PC-9 (cell line): ENCODE data around the gene ABCD2. TPM values are rescaled to one million over a fixed set of nuclear protein-coding genes. Genes with fewer than 3 reads are reported as not detected.

Experiments used
- BruUV-seq: library from RNA; stranded (reverse); fragments of 400-500 nt; replicated peaks from 2 replicates; lab custom pipeline; 2021; lab: Mats Ljungman, UMichigan
- CTCF ChIA-PET: fragments of 300-600 bp; sonication (Branson Sonifier 250); formaldehyde crosslinking; loops from one replicate; lab custom pipeline; 2022; ENCODE audit warnings: antibody characterized with exemption; lab: Charles Lee
- POLR2A ChIA-PET: fragments of 300-600 bp; sonication (Branson Sonifier 250); formaldehyde crosslinking; loops from one replicate; lab custom pipeline; 2022; ENCODE audit warnings: antibody characterized with exemption; ENCODE audit not compliant: unreplicated experiment; lab: Charles Lee
- DNase-seq, 2 experiments: peaks; one replicate each; pipeline versions ENCODE4 v3.0.0 to v3.0.0-alpha.2; 2015 to 2022; ENCODE audit warnings: mixed read lengths in 1 of 2
- H2AFZ ChIP-seq: fragments of 200-600 bp; sonication (generic); 2 replicates; pipeline ENCODE4 v1.8.1; 2017; ENCODE audit warnings: antibody characterized with exemption
- H3F3A ChIP-seq: fragments of 200-600 bp; sonication (generic); 2 replicates; pipeline ENCODE4 v1.8.1; 2017; ENCODE audit warnings: antibody characterized with exemption, mild to moderate bottlenecking, low read depth; ENCODE audit not compliant: insufficient read depth
- H3K27ac ChIP-seq: fragments of 200-600 bp; sonication (generic); 2 replicates; pipeline ENCODE4 v1.6.1; 2016; ENCODE audit warnings: mixed run types
- H3K27me3 ChIP-seq: fragments of 200-600 bp; sonication (generic); 2 replicates; pipeline ENCODE4 v1.6.1; 2016; ENCODE audit warnings: low read depth, mixed run types; ENCODE audit not compliant: insufficient read depth
- H3K36me3 ChIP-seq: fragments of 200-600 bp; sonication (generic); 2 replicates; pipeline ENCODE4 v1.6.1; 2016; ENCODE audit warnings: low read depth, mixed run types
- H3K4me1 ChIP-seq: fragments of 200-600 bp; sonication (generic); replicated peaks from 2 replicates; pipeline ENCODE4 v1.6.1; 2016; ENCODE audit warnings: mixed run types; ENCODE audit not compliant: insufficient read depth
- H3K4me2 ChIP-seq: fragments of 200-600 bp; sonication (generic); 2 replicates; pipeline ENCODE4 v1.6.1; 2017; ENCODE audit warnings: mixed run types
- H3K4me3 ChIP-seq: fragments of 200-600 bp; sonication (generic); 2 replicates; pipeline ENCODE4 v1.6.1; 2016; ENCODE audit warnings: mixed run types
- H3K79me2 ChIP-seq: fragments of 200-600 bp; sonication (generic); 2 replicates; pipeline ENCODE4 v1.6.1; 2017; ENCODE audit warnings: low read depth, mixed run types
- H3K9me2 ChIP-seq: fragments of 200-600 bp; sonication (generic); 2 replicates; pipeline ENCODE4 v1.8.1; 2017; ENCODE audit warnings: mild to moderate bottlenecking; ENCODE audit not compliant: insufficient read depth
- H3K9me3 ChIP-seq: fragments of 200-600 bp; sonication (generic); 2 replicates; pipeline ENCODE4 v1.8.1; 2016; ENCODE audit warnings: low read depth; ENCODE audit not compliant: insufficient read depth
- H4K20me1 ChIP-seq: fragments of 200-600 bp; sonication (generic); 2 replicates; pipeline ENCODE4 v1.8.1; 2017; ENCODE audit not compliant: insufficient read depth
- EZH2 ChIP-seq: fragments of 200-600 bp; sonication (generic); IDR thresholded peaks from 2 replicates; pipeline ENCODE4 v1.8.0; 2017; ENCODE audit warnings: antibody characterized with exemption, low read depth
- intact Hi-C: fragments of 100-400 bp; cut with micrococcal nuclease; formaldehyde crosslinking; loops from one replicate; pipeline ENCODE4 v1.10.0; 2022; ENCODE audit not compliant: unreplicated experiment
- total RNA-seq: library from RNA; stranded (reverse); gene quantifications from 2 replicates; pipeline ENCODE4 v1.2.3, GENCODE V29; 2021
- TF ChIP-seq, protein P1 (sequence below): fragments of 200-600 bp; sonication (generic); conservative IDR thresholded peaks from 2 replicates; pipeline ENCODE4 v1.6.1; 2017; ENCODE audit warnings: mixed run types, antibody characterized with exemption, mild to moderate bottlenecking, moderate library complexity

The ABCD2 gene
- total RNA-seq, 1 experiment from 2014 or later, result not detected

GRCh38 chr12:39622306-39622705, 2.7 kb upstream of the ABCD2 start:
- H3K9me3 ChIP-seq, result no peaks in the 10 kb centered on the region
- no peak overlapping the region for H3K27ac ChIP-seq
- no peaks in the 10 kb centered on the region for H3K36me3 ChIP-seq
- no peaks in the 10 kb centered on the region for H3K27me3 ChIP-seq
- intact Hi-C loops, result no loop called here
- BruUV-seq, result no TSS peak
- no peak for DNase-seq
- H3K79me2 ChIP-seq, result no peaks in the 10 kb centered on the region
- H3K9me2 ChIP-seq, result no peaks in the 10 kb centered on the region
- no peaks in the 10 kb centered on the region for H4K20me1 ChIP-seq
- no peaks in the 10 kb centered on the region; the same call in 1 of the 2 replicates for H3K4me1 ChIP-seq
- POLR2A ChIA-PET, result no interaction called here
- H3K4me3 ChIP-seq, result no peak overlapping the region
- H3F3A ChIP-seq, result no peaks in the 10 kb centered on the region
- H3K4me2 ChIP-seq, result no peak overlapping the region
- CTCF ChIA-PET, result no interaction called here
- peak overlapping the region; percentile 45; the same call in 1 of the 2 replicates for H2AFZ ChIP-seq
- TF ChIP-seq, protein P1, sequence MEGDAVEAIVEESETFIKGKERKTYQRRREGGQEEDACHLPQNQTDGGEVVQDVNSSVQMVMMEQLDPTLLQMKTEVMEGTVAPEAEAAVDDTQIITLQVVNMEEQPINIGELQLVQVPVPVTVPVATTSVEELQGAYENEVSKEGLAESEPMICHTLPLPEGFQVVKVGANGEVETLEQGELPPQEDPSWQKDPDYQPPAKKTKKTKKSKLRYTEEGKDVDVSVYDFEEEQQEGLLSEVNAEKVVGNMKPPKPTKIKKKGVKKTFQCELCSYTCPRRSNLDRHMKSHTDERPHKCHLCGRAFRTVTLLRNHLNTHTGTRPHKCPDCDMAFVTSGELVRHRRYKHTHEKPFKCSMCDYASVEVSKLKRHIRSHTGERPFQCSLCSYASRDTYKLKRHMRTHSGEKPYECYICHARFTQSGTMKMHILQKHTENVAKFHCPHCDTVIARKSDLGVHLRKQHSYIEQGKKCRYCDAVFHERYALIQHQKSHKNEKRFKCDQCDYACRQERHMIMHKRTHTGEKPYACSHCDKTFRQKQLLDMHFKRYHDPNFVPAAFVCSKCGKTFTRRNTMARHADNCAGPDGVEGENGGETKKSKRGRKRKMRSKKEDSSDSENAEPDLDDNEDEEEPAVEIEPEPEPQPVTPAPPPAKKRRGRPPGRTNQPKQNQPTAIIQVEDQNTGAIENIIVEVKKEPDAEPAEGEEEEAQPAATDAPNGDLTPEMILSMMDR, result no peak
- no peak for TF ChIP-seq EZH2

GRCh38 chr12:39621670-39622069, 2.1 kb upstream of the ABCD2 start:
- Histone ChIP-seq H3K4me3 (no peak overlapping the region), H3F3A (no peaks in the 10 kb centered on the region), H4K20me1 (no peaks in the 10 kb centered on the region), H3K27me3 (no peaks in the 10 kb centered on the region), H3K4me2 (no peak overlapping the region), H3K27ac (no peak overlapping the region), H3K36me3 (no peaks in the 10 kb centered on the region), H3K79me2 (no peaks in the 10 kb centered on the region), H3K9me2 (no peaks in the 10 kb centered on the region), H3K9me3 (no peaks in the 10 kb centered on the region), H2AFZ (no peak overlapping the region), H3K4me1 (no peaks in the 10 kb centered on the region; the same call in 1 of the 2 replicates)
- DNase-seq, result no peak
- CTCF ChIA-PET, result no interaction called here
- POLR2A ChIA-PET, result no interaction called here
- intact Hi-C loops, result no loop called here
- no TSS peak for BruUV-seq
- TF ChIP-seq, protein P1, result no peak
- no peak for TF ChIP-seq EZH2

- Histone ChIP-seq H3K9me2 (no peaks in the 10 kb centered on the region), H3K4me3 (peak overlapping the region; percentile 68), H3K36me3 (no peaks in the 10 kb centered on the region), H4K20me1 (no peaks in the 10 kb centered on the region), H3K27ac (no peak overlapping the region), H3K9me3 (no peaks in the 10 kb centered on the region), H3K79me2 (no peaks in the 10 kb centered on the region), H3K27me3 (no peaks in the 10 kb centered on the region), H3K4me1 (no peaks in the 10 kb centered on the region; the same call in 1 of the 2 replicates), H3K4me2 (peak overlapping the region; percentile 85), H2AFZ (peak overlapping the region; percentile 89), H3F3A (no peaks in the 10 kb centered on the region)
- BruUV-seq, result no TSS peak
- DNase-seq, result no peak
- intact Hi-C loops, result no loop called here
- ChIA-PET POLR2A (no interaction called here), CTCF (no interaction called here)
- TF ChIP-seq, protein P1, result no peak
- no peak for TF ChIP-seq EZH2
Observed at GRCh38 chr12:39620659-39621658, 1.4 kb upstream of the ABCD2 start.
